ENCODE data around the gene CLRN2. TPM values are rescaled to one million over a fixed set of nuclear protein-coding genes. Genes with fewer than 3 reads are reported as not detected.
A peak's percentile ranks its signal among the peaks of the same experiment; 100 is the strongest.
"Not testable (repeated sequence)": the region's sequence is repeated elsewhere in the genome, so short reads cannot be mapped to it uniquely, and the experiment has no call there.

CLRN2 gene
- polyA plus RNA-seq, 12 donors = 0.29 TPM; not detected in 11

DNA sequence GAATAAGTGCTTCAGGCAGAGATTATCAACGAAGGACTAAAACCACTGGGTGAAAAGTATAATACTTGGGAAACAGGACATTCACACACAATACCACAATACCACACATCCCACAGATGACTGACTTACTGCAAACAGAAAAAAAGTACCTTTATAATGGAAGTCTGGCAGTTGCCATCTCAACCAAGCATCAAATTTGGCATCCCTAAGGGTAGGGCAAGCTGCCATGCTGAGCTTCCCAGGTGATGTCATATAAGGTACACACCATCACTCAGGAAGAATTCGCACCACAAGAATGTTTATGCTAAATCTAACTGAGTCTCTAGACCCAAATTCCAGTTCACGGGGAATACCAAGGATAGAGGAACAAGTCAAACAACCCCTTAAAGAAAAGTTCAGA lies 12.2 kb upstream of the CLRN2 start:
- no peak for DNase-seq

- no peak for DNase-seq
Measured at GRCh38 chr4:17504081-17504480, 10.9 kb upstream of the CLRN2 start.

GRCh38 chr4:17510582-17510981 lies 4.4 kb upstream of the CLRN2 start:
- DNase-seq = no peak

DNA sequence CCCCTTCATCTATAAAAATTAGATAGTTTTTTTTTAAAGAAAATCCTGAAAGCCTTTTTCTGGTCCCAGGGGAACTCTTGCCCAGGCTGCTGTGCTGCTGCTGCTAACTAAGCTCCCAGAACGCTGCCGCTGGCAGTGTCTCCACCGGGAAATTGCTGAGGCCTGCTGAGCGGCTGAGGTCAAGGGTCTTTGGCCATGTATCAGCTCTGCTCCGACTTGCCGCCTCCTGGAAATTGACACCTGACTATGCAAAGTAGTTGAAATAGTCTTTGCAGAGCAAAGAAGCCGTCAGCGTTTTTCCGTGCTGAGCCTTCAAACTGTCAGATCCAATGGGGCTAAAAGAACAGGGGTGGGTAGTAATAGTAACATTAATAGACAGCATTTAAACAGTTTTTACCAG lies 3.9 kb upstream of the CLRN2 start:
- DNase-seq = peak; percentile 18

DNA sequence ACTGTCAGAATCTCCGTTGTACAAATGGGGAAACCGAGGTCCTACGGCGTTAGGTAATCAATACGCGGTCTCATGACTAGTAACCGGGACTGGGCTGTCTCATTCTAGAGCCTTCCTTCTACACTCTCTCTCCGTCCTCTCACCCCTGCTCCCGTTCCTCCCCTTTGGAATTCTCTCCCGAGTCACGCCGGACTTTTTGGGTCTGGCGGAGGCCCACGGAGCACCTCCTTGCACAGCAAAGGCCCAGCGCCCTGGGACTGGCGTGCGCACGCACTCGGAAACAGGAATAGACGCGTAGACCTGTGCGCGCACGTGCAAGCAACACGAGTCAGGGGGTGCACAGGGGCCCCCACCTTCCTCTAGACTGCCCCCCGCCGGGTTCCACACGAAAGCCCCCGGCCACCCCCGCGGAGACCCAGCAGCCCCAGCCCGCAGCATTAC lies 3.4 kb upstream of the CLRN2 start:
- DNase-seq = peak; percentile 40

GRCh38 chr4:17511950-17512795 lies 2.8 kb upstream of the CLRN2 start, which contains the start of gene QDPR:
Gene QDPR (minus strand): TSS chr4:17512090. CDS start chr4:17512054, 36 bp downstream.
- peak; percentile 56 for DNase-seq

GRCh38 chr4:17512973-17513665 lies 1.8 kb upstream of the CLRN2 start:
- DNase-seq = no peak

DNA sequence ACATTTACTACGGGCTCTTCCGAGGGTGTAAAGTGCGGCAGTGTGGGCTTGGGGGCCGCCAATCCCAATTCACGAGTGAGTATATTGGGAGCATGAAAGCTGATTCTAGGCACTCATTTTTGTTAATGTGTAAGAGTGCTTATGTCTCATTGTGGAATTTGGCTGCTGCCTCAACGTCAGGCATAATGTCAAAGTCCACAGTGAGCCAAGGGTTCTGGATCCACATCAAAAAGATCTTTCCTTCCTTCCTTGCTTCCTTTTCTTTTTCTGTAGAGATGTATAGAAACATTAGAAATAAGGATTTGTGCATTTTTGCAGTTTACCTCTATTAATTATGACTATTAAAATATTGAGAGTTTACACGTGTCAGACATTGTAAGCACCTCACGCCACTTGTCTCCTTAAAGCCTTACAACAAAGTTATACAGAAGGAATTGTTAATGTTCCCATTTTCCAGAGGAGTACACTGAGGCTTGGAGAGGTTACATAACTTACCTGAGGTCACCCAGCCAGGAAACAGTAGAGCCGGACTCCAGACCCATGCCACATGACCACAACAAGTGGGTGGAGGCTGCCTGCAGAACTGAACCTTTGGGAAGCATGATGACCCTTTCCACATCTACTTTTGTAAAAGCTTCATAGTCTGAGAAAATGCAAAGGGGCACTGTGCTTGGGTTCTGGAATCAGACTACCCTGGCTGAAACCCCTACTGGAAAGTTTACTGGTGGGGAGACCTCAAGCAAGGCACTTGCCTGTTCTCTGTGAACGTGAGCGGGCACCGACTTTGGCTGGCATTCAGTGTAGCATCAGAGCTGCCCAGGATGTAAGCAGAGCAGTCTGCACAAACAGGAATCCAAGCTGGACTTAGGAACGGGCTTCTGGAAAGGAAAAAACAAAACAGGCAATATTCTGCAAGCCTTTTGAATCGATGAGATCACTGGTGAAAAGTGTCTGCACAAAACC lies 761 bp downstream of the CLRN2 start:
- DNase-seq = no peak

DNA sequence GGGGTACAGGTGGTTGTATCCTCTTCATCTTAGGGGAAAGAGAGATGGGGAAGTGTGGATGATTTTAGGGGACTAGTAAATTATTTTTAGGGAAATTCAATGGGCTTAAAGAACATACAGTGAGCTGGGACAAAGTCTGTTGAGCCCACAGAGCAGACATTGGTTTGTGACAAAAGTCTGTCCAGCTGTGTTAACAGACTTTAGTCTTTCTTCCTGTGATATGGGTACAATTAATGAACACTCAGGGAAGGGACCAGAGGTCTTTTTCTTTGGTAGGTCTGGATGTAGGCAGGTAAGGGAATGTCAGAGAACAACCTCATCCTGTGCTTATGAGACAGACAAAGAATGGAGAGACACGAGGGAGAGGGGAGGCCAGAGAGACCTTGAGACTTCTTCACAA lies 2.0 kb downstream of the CLRN2 start:
- DNase-seq = no peak

DNA sequence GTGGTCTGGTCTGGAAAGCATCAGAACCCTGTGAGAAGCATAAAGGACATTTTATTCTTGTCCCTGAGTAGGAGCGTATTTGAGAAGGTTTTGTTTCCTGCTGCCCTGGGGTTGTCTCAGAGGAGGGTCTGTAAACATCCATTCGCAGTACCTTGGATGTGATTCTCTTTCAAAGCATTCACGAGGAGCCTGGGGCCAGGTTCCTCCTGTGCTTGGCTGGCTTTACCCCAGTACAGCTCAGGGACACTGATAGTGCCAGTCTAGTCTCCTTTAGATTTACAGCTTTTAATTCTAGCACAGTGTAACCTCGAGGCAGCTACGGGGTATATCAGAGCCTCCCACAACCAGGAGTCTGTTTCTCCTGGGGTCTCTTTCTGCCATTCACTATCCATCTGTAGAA lies 2.7 kb downstream of the CLRN2 start:
- DNase-seq = no peak

GRCh38 chr4:17521595-17521994 lies 6.6 kb downstream of the CLRN2 start:
- DNase-seq = no peak

- no peak for DNase-seq
Measured at GRCh38 chr4:17523662-17524061, 8.7 kb downstream of the CLRN2 start.

- no peak for DNase-seq
Measured at GRCh38 chr4:17526695-17527477, 11.9 kb downstream of the CLRN2 start.

- no peak for DNase-seq
Measured at GRCh38 chr4:17528551-17529165, 13.7 kb downstream of the CLRN2 start.

DNA sequence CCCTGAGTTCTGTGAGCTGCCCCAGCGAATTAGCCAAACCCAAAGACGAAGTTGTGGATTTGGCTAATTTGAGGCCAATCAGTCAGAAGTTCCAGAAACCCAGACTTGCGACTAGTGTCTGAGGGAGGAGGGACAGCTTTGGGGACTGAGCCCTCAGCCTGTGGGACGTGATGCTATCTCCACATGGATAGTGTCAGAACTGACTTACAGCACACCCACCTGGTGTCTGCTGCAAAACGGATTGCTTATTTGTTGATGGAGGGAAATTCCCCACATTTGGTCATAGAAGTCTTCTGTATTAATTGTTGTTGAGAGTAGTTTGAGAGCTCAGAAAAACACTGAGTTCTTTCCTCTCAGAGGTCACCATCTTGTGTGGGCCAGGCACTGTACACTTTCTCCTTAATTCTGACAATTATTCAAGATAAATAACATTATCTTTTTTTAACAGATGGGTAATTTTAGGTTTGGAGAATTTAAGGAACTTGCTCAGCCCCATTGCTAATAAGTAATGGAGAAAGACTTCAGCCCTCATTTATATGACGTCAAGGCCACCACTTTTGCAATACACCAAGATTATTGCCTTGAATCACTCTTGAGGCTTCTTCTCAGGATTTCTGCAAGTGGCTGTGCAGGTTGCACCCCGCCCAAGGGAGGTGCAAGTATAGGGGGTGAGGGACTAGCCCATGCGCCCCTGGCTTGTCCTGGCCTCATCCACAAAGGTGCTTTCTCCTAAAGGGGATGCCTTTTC lies 16.7 kb downstream of the CLRN2 start:
- no peak for DNase-seq

- DNase-seq = no peak
Measured at GRCh38 chr4:17534705-17535104, 19.7 kb downstream of the CLRN2 start.

DNA sequence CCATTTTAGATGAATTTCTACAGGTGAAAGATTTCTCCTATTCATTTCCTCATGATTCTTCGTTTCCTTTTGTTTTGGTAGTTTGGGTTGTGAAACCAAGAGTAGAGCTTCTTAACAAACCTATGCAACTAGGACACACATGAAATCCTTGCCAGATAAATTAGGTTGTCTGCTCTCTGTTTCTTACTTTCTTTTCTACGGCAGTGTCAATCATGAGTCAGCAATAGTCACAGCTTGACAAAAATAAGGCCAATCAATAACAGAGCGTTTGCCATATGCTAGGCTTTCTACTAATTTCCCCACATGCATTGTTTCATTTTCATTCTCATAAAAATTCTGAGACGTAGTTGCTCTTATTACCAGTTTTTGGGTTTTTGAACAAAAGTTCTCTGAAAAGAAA lies 20.3 kb downstream of the CLRN2 start:
- DNase-seq = no peak

GRCh38 chr4:17535906-17536305 lies 20.9 kb downstream of the CLRN2 start:
- DNase-seq = no peak

DNA sequence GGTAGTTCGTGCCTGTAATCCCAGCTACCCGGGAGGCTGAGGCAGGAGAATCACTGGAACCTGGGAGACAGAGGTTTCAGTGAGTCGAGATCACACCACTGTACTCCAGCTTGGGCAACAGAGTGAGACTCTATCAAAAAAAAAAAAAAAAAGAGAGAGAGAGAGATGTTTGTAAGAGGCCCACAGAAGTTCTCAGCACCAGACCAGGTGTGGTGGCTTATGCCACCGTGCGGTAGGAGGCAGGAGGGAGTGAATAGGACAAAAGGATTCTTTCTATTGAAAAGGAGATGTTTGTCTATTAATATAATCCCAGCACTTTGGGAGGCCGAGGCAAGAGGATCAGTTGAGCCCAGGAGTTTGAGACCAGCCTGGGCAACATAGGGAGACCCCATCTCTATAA lies 22.1 kb downstream of the CLRN2 start:
- not testable (repeated sequence) for DNase-seq

DNA sequence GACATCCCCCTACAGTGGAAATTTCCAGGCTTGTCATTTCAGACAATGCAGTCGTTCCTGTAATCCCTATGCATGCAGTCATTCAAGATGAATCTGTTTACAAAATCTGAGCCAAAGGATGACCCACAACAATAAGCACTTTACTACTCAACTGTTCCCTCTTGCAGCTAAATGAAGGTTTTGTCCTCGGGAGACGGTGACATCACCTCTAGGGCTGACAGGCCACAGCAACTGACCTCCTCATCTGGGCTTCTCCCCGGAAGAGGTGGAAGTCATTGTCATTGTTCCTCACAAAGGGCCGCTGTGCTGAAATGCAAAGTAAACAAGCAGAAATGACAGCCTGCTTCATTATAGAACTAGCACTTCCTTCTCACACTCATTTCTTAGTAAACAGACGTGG lies 29.2 kb downstream of the CLRN2 start:
- DNase-seq = no peak
